T1000 (cell line): ENCODE data around the gene KLHL11.
A peak's percentile ranks its signal among the peaks of the same experiment; 100 is the strongest.

Source experiments
- DNase-seq: peaks from one replicate; lab custom pipeline; 2025; ENCODE audit warnings: mixed read lengths; lab: John Stamatoyannopoulos, UW

The KLHL11 gene, protein sequence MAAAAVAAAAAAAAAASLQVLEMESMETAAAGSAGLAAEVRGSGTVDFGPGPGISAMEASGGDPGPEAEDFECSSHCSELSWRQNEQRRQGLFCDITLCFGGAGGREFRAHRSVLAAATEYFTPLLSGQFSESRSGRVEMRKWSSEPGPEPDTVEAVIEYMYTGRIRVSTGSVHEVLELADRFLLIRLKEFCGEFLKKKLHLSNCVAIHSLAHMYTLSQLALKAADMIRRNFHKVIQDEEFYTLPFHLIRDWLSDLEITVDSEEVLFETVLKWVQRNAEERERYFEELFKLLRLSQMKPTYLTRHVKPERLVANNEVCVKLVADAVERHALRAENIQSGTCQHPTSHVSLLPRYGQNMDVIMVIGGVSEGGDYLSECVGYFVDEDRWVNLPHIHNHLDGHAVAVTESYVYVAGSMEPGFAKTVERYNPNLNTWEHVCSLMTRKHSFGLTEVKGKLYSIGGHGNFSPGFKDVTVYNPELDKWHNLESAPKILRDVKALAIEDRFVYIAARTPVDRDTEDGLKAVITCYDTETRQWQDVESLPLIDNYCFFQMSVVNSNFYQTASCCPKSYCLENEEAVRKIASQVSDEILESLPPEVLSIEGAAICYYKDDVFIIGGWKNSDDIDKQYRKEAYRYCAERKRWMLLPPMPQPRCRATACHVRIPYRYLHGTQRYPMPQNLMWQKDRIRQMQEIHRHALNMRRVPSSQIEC

DNA sequence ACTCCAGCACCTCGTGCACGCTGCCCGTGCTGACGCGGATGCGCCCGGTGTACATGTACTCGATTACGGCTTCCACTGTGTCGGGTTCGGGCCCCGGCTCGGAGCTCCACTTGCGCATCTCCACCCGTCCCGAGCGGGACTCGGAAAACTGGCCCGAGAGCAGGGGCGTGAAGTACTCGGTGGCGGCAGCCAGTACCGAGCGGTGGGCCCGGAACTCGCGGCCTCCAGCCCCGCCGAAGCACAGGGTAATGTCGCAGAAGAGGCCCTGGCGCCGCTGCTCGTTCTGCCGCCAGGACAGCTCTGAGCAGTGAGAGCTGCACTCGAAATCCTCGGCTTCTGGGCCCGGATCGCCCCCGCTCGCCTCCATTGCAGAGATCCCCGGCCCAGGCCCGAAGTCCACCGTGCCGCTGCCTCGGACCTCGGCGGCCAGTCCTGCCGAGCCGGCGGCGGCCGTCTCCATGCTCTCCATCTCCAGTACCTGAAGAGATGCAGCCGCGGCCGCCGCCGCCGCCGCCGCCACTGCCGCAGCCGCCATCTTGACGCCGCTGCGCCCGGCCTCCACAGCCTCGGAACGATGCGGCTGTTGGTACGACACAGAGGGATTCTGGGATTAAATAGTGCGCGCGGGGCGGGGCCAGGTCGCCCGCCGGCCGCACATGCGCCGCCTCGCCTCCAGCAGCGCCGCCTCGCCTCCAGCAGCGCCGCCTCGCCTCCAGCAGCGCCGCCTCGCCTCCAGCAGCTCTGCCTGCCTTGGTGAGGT lies at the start of gene KLHL11:
TSS of gene KLHL11 (minus strand) at position 588 of the 760 bp plus-strand sequence. CDS start at position 535, 53 bp downstream.
- peak; percentile 90 for DNase-seq

DNA sequence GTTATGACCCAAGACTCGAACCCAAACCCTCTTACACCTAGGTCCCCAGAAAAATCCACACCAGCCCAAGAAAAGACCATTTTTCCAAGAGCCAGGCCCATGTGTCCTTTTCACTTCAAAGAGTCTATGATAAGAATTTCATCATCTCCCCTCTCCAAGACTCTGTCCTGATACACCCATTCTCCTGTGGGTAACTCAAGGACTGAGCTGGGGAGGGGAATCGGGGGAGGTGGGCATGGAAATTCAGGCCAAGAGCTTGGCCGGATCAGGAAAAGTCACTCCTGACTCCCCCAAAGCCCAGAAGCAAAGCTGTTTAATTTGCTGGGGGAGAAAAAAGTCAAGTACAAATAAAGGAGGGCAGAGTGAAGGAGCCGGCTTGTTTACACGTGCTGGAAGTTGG lies 49.8 kb upstream of the KLHL11 start:
- DNase-seq, result no peak

DNA sequence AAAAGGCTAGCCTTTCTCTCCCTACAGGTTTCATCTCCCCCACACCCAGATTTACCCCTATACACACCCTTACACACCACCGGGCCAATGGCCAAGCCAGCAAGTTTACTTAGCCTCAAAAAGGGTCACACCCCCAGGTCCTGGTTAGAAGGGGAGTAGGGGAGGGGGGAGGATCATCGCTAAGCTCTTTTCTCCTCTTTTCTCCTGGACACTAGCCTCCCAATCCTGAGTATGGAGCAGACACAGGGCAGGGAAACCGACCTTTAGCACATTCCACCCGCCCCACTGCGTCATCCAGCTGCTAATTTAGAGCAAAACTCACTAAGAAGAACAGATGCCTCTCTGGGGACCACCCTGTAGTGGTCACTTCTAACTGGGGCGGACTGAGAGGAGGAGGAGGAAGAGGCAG lies 49.1 kb upstream of the KLHL11 start:
- DNase-seq, result no peak

DNA sequence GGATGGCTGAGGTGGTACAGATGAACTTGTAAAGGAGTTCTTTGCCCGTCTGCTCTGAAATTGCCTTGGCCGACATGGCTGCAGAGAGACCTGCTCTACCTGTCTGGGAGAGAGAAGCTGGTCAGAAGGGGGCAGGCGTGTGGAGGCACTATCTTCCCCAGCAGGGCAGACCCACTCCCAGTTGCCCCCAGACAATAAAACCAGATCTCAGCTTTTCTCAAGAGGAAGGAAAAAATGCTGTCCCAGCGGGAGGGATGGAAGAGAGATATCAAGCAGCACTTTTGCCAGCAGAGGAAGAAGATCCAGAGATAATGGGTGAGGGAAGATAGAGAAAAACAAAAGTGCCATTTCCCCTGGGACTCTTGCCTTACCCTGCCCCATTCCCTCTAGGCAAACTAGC lies 48.6 kb upstream of the KLHL11 start:
- DNase-seq, result no peak

DNA sequence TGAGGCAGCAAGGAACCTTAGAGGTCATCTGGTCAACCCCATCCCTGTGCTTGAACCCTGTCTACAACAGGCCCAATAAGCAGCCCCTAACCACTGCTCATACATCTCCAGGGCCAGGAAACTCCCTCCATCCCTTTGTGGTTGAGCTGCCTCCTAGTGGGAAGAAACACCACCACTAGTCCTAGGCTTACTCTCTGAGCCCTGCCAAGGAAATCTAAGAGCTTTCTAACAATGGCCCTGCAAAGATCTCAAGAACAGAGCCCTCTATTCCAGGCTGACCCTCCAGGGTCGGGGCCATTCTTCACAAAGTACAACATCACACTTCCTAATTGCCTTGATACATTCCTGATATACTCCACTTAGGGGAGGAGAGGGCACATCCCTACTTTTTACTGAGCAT lies 47.7 kb upstream of the KLHL11 start:
- DNase-seq, result no peak

DNA sequence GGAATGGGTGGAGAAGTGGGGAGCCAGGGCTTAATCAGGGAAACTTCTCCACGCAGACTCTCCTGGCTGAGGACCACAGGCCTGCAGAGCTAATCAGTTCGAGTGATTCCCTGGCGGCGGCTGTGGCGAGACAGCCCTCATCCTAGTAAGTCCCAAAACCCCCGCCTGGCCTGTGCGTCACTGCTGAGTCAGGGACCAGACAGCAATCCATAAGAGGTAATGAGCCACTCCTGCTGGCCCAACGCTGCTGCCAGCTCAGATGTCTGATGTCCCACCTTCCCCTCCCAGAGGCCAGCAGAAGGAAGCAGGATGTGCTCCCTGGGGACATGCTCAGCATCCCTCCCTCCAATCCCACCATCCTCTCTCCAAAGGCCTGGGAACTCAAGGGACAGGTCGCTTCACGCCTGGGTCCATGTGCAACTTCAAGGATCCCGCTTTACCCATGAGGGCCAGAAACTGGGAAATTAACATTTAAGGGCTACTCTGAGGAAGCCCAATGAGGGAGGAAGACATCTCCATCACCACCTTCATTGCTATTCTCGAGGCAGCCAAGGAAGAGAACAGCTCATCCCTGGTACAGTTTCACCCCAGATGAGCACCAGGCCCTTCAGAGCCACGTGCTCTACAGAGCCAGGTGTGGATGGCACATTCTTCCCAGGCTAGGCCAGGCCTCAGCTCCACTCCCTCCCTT lies 45.6 kb upstream of the KLHL11 start:
- DNase-seq, result peak; percentile 94

DNA sequence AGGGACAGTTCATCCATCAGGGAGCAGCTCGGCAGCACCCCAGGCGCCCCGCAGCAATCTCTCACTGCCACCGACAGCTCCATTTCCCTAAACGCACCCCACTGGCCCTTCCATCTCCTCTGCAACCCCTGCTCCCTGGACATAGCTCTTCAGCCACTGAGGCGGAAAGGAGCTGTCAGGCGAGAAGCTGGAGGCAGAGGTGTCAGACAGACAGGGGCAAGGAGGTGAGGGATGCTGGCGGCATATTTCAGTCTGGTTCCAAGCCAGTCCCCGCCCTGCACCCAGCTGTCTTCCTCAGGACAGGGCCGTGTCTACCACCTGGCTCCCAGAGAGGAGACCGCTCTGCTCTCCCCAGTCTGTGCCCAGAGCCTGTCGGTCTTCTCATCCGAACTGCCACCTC lies 43.9 kb upstream of the KLHL11 start:
- DNase-seq, result no peak

DNA sequence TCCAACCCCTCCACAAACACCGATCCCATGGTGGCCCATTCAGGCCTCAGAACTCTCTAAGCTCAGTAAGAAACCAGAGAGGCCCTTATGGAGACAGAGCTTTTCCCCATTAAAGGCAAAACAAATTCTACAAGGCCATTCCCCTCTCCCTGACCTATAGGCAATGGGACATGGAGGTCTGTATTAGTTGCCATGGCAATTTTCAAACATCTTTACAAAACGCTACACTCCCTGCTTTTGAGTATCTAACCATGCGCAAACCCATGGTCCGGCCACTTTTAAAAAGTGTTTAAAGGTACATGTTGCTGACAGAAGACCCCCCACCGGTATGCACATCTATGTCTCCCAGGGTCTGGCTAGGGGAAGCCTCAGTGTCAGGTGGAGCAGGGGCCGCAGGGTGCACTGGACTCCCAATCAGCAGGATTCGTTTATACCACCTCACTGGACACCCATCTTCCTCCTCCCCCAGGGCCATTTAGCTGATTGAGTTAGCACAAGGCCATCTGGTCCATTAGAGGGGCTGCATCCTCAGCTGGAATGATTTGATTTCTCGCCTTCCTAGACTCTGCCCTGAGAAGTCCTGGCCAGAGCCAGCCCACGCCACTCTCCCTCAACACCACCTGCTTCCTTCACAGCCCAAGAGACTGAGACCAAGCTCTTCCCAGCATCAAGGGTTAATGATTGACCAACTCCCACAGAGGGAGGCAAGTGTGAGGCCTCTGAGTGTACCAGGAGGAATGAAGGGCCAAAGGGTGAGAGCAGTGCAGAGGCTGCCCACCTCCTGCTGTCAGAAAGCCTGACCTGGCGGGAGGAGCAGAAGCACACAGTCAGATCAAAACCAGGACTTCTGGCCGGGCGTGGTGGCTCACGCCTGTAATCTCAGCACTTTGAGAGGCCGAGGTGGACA lies 42.7 kb upstream of the KLHL11 start:
- no peak for DNase-seq

DNA sequence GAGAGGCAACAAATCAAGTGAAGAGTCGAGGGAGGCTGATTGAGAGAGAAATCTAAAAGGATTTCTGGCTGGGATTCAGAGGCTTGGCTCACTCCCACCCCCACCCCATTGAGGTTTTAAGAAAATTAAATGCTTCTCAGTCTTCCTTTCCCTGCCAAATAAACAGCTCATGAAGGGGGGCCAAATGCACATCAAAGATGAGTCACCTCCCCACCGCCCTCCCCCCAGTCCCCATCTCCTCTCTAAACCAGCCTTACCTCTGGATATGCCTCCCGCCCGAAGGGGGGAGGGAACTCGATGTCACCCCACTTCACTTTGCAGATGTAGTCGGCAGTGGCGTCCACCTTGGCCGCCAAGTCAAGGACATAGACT lies 41.9 kb upstream of the KLHL11 start:
- DNase-seq, result peak; percentile 41

DNA sequence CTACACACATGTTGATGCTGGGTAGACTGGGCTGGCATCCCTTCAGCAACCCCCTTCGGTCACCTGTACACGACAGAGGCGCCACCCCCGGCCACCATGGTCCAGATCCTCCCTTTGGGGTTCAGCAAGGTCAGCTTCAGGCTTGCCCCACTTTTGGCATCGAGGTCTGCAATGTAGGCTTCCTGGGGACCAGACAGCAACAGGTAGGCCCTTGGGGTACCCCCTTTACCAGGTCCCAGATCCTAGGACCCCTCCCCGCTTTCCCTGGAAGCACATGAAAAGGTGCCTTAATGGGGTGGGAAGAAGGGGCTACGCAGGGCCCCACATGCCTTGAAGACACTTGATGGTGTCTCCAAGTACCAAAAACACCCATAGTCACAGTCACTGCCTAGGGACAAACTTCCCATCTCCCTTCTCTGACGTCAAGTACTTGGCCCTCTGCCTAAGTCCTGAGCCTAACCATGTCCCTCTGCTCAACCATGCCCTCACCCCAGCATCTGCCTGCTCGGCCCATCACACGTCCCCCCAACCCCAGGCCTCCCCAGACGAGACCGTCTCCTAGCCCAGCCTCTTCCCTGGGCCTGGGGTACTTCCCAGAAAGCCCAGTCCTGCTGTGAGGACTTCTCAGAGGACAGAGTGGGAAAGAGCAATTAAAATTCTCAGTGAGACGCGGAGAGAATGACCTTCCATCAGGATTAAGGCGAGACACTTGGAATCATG lies 41.4 kb upstream of the KLHL11 start:
- DNase-seq, result no peak

DNA sequence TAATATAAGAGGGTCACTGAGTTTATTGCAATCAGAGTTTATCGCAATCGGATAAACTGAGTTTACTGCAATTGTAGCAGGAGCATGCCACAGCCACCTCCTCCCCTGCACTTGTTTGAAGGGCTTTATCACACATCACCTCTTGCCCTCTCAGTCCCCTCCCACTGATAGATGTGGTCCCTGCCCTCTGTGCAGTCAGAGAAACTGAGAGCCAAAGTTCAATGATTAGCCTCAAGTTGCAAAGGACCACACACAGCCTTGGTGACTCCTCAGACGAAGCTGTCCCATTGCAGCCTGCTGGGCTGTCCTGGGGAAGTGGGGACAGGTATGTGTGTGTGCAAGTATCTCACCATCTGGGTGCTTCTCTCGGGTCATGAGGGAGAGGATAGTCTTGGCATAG lies 39.9 kb upstream of the KLHL11 start:
- no peak for DNase-seq

DNA sequence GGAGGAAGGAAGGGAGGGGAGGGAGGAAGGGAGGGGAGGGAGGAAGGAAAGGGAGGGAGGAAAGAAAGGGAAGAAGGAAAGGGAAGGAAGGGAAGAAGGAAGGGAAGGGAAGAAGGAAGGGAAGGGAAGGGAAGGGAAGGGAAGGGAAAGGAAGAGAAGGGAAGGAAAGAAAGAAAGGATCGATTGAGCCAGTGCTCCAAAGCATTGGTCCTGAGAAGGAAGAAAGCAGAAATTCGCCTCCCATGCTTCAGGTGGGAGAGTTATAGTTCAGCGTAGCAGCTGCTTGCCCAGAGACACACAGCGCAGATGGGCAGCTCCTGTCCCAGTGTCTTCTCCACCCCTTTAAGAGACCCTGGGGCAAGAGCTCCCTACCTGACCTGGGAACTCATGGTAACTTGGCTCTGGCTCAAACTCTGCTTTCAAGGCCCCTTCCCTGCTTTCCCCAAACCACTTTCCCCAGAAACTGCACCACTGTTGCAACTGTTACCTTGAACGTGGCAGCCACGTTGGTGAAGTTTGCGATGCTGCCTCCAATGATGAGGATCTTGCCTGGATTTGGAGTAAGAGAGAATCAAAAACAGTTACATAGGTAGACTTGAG lies 39.1 kb upstream of the KLHL11 start:
- no peak for DNase-seq

DNA sequence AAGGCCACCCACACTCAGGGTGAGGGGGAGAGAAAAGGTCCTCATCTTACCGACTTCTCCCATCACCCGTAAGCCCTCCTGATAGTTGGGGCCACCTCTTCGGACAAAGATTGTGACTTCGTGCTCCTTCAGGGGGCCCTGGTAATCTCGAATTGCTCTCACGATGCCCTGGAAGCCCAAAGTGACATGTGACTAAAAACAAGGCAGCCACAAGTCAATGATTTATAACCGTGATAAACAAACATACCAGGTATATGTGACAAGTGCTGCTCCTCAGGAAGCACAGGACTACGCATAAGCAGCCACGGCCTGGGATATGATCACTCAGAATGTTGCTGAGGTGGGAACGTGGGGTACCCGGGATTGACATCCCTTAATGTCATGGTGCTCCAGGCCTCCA lies 36.4 kb upstream of the KLHL11 start:
- DNase-seq, result no peak

DNA sequence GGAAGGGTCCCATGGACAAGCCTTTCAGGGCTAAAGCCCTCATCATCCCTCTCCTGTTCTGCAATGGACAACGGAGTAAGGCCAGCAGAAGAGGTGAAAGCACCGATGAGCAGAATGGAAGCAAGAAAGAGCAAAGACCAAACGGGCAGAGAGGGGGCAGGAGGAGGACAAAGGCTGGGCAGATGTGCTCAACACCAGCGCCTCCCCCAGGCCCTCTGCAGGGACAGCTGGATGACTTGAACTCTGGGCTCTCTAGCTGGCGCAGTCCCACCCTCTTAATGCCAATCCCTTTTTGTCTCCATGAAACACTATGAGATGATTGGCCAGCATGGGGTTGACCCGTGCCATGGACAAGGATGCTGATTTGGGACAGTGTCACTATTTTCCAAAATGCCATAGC lies 31.5 kb upstream of the KLHL11 start:
- no peak for DNase-seq

DNA sequence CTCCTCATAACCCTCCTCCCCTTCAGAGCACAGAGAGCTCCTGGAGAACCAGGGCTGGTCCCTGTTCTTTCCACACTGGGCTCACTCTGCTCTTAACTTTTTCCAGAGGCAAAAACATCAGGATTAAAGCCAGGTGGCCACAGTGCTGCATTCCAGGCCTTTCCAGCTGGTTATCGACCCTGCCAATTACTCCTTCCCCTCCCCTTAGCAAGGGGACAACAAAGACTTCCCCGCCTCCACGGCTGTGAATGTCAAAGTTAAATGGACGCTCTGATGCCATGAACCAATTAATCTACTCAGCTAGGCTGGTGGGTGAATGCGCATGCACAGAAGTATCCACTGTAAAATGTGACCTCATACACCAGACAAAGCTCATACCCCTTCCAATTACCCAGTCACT lies 30.4 kb upstream of the KLHL11 start:
- no peak for DNase-seq

DNA sequence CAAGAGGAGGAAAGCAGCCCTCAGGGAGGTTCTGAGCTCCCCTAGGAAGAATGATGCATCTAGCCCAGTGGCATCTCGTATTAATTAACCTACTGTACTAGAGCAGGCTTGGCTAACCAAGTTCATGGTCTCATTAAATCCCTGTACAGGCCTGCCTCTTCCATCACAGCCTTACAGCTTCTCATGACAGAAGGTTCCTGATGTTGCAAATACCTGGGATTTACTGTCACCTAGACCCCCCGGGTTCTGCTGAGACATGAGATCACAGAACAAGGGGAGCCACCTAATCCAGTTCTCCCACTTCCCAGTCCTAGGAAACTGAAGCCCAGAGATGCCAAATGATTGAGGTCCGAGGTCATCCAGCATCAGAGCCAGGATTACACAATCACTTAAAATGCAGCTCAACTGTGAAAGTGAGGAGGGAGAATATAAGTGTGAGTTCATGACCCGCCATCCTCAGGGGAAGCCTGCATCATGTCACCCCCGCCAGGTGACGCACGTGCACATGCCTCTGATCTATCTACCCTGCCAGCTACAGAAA lies 29.6 kb upstream of the KLHL11 start:
- peak; percentile 67 for DNase-seq

DNA sequence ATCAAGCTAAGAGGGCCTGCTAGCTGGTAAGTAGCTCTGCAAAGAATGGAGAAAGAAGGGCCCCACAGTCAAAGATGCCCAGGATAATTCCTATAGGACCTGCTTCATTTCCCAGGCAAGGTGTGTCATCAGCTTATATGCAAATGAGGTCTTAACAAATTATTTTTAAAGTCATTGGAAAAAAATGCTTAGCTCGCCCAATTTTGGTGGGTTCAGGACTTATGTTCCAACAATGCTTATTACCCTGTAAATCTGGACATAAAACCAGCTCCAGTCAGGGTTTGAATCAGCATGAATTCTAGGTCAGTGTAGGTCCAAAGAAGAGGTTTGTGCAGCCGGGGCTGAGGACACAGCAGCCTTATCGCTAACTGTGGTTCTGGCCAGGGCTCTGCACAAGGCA lies 28.2 kb upstream of the KLHL11 start:
- no peak for DNase-seq

DNA sequence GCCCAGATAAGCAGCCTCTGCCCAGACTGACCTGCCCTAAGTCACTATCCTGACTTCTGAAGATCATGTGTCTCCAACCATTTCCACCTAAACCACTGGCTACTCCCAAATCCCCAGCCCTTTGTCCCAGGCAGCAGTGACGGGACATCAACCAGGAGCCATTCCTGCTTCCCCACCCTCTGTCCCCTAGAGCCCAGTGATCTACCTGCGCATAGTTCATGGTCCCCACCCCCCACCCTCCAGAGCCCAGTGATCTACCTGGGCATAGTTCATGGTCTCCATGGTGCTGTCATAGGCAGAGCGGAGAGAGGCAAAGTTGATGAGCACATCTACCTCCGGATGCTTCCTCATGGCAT lies 26.8 kb upstream of the KLHL11 start:
- no peak for DNase-seq

DNA sequence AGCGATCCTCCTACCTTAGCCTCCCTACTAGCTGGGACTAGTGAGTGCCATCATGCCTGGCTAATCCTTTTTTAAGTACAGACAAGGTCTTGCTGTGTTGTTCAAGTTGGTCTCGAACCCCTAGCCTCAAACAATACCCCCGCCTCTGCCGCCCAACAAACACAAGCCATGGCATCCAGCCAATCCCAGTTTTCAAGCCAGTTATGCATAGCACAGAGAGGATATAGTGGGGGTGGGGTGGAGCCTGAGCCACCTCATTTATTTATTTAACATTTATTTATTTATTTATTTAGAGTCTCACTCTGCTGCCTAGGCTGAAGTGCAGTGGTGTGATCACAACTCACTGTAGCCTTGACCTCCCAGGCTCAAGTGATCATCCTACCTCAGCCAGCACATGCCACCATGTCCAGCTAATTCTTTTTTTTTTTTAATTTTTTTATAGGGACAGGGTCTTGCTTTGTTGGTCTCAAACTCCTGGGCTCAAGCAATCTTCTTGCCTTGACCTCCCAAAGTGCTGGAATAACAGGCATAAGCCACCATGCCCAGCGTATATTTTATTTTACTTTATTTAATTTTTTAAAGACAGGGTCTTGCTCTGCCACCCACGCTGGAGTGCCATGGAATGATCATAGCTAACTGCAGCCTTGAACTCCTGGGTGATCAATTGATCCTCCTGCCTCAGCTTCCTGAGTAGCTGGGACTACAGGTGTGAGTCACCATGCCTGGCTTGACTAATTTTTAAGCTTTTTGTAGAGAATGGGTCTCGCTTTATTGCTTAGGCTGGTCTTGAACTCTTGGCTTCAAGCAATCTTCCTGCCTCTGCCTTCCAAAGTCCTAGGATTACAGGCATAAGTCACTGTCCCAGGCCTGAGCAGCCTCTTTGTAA lies 26.2 kb upstream of the KLHL11 start:
- no peak for DNase-seq
